Measurements from ENCODE around the gene PROX1. TPM values are rescaled to one million over a fixed set of nuclear protein-coding genes. Genes with fewer than 3 reads are reported as not detected.

The PROX1 gene
- total and polyA plus RNA-seq, 7 donors = 0.40 to 20.6 (median 8.3) TPM

DNA sequence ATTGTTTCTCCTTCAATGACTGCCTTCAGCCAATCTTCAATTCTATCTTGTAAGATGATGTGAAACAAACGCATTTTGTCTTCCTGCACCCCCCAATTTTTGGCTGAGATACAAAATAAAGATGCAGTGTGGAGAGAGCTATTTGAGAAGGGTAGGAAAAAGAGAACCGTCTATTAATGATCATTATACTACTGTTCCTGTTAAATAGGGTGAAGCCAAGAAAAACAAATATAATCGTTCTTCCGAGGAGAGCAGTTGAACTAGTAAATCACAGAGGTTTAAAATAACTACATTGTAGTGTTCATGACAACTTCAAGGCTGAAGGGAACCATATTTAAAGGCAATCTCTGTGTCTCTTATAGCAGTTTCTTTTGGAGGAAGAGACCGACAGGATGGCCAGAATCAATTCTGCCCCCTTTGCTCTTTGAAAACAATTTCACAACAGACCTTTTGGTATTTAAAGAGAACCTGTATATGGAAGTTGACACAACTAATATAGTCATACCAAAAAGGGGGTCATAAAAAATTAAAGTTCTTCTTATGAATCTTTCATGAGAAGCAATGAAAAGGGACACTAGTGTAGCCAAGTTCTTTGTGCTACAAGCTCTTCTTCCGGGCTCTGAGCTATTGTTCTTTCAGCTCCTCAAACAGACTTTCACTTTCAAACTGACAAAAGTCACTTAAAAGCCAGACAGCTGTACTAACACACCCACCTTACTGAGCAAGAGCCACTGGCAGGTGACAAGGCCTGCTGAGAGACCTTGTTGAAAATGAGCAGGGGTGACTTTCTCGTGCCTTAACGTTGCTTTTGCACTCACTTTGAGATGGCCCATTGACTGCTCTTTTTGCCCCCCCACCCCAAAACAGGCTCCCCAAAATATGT lies 30.9 kb downstream of the PROX1 start:
- TF ChIP-seq, protein P1, sequence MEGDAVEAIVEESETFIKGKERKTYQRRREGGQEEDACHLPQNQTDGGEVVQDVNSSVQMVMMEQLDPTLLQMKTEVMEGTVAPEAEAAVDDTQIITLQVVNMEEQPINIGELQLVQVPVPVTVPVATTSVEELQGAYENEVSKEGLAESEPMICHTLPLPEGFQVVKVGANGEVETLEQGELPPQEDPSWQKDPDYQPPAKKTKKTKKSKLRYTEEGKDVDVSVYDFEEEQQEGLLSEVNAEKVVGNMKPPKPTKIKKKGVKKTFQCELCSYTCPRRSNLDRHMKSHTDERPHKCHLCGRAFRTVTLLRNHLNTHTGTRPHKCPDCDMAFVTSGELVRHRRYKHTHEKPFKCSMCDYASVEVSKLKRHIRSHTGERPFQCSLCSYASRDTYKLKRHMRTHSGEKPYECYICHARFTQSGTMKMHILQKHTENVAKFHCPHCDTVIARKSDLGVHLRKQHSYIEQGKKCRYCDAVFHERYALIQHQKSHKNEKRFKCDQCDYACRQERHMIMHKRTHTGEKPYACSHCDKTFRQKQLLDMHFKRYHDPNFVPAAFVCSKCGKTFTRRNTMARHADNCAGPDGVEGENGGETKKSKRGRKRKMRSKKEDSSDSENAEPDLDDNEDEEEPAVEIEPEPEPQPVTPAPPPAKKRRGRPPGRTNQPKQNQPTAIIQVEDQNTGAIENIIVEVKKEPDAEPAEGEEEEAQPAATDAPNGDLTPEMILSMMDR (IDR thresholded peaks at IDR 0.05) = no peak
- no peak for ATAC-seq
- Histone ChIP-seq H3K27ac (peak overlapping the region; percentile 16), H3K4me3 (peak overlapping the region; percentile 11), H3K4me1 (no peaks in the 10 kb centered on the region), H3K36me3 (ENCODE audit: insufficient read depth in 1 of 2, low read depth in 1 of 2) (no peaks in the 10 kb centered on the region), H3K27me3 (ENCODE audit: insufficient read depth in 3 of 3, low read length in 2 of 3) (peaks cover 0 to 4% (median 0%) of the 10 kb centered on the region in 3 donors), H3K9me3 (no peaks in the 10 kb centered on the region)
- 31 to 44% (median 34%) methylated on average over 8 of the region's 8 CpGs for whole genome bisulfite sequencing, 3 donors
- DNase-seq = no peak
- intact Hi-C loops (cut with DNase I) = no loop called here

DNA sequence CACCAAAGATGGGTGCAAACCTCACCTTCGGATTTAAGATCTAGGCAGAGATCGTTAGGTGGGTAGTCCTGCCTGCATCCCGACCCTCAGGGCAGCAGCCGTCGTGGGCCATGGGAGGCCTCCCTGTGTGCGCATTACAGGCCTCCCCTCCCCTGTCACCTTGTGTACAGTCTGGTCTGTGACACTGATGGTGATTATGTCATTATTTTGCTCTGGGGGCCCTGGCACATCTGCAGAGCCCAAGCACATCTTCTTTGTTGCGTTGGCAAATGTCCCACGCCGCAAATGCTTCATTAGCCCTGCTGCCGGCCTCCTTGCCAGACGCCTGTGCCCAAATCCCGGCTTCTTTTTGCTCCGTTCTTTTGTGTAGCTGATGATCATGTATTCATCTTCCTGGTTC lies 31.7 kb downstream of the PROX1 start:
- no peaks in the 10 kb centered on the region for H3K9me3 ChIP-seq
- ATAC-seq = peak in 3 of 4 donors; percentile 20 to 44 (median 31)
- no peak overlapping the region for H3K27ac ChIP-seq
- peaks cover 0 to 4% (median 0%) of the 10 kb centered on the region in 3 donors for H3K27me3 ChIP-seq (ENCODE audit: insufficient read depth in 3 of 3, low read length in 2 of 3)
- intact Hi-C loops (cut with DNase I) = no loop called here
- TF ChIP-seq, protein P1 (IDR thresholded peaks at IDR 0.05) = no peak
- WGBS, 3 donors = 50 to 73% (median 53%) methylated on average over 13 of the region's 13 CpGs
- H3K36me3 ChIP-seq (ENCODE audit: insufficient read depth in 1 of 2, low read depth in 1 of 2) = no peaks in the 10 kb centered on the region
- no peak overlapping the region for H3K4me3 ChIP-seq
- no peaks in the 10 kb centered on the region for H3K4me1 ChIP-seq
- no peak for DNase-seq

DNA sequence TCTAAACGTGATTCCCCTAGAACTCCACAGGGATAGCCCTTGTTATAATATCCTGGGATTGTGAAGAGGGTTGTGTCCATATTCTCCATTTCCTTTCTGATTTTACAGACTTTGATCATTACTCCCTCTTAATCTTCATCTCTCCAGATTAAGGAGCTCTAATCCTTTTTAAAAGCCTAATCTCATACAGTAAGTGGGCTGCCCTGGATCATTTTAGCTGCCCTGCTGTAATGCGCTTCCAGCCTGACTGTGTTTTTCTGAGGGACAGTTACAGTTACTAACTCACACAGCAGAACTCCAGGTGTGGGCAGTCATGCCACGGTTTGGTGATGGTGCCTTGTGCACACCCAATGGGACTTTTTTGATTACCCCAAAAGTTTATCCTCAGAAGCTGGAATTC lies 33.5 kb downstream of the PROX1 start:
- TF ChIP-seq, protein P1 (IDR thresholded peaks at IDR 0.05) = no peak
- intact Hi-C loops (cut with DNase I) = no loop called here
- no peak overlapping the region for H3K4me3 ChIP-seq
- no peaks in the 10 kb centered on the region for H3K4me1 ChIP-seq
- DNase-seq (no peak), ATAC-seq (no peak)
- H3K27ac ChIP-seq = no peak overlapping the region
- no peaks in the 10 kb centered on the region for H3K9me3 ChIP-seq
- H3K27me3 ChIP-seq (ENCODE audit: insufficient read depth in 3 of 3, low read length in 2 of 3) = peaks cover 0 to 4% (median 0%) of the 10 kb centered on the region in 3 donors
- H3K36me3 ChIP-seq (ENCODE audit: insufficient read depth in 1 of 2, low read depth in 1 of 2) = no peaks in the 10 kb centered on the region
- 74 to 79% (median 77%) methylated on average over 3 of the region's 3 CpGs for WGBS, 3 donors

DNA sequence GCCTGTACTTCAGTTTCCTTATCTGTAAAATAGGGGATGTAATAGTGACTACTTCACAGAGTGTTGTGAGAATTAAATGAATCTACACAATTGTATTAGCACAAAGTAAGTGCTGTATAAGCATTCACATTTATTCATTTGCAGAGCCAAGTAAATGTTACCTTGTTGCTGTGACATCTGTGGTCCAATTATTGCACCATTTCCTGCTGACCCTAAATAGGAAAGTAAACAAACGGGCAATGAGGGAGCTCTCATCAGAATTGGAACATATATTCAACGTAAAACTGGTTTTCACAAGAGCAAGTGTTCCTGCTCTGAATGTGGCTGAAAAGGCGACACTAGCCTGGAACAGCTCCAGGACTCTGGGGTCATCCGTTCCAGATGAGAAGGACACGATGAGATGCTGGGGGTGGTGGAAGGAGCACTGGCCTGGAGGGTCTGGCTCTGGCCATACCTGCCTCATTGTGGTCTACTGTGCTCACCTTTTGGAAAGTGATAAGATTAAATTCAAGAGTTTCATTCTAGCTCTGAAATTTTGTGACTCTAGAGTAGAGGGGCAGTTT lies 34.5 kb downstream of the PROX1 start:
- H3K4me1 ChIP-seq = no peaks in the 10 kb centered on the region
- H3K4me3 ChIP-seq = no peak overlapping the region
- H3K36me3 ChIP-seq (ENCODE audit: insufficient read depth in 1 of 2, low read depth in 1 of 2) = no peaks in the 10 kb centered on the region
- intact Hi-C loops (cut with DNase I) = no loop called here
- WGBS, 3 donors = 45 to 73% (median 51%) methylated on average over 5 of the region's 5 CpGs
- TF ChIP-seq, protein P1 (IDR thresholded peaks at IDR 0.05) = no peak
- ATAC-seq (no peak), DNase-seq (no peak)
- H3K9me3 ChIP-seq = no peaks in the 10 kb centered on the region
- H3K27me3 ChIP-seq (ENCODE audit: insufficient read depth in 3 of 3, low read length in 2 of 3) = peaks cover 0 to 4% (median 0%) of the 10 kb centered on the region in 3 donors
- H3K27ac ChIP-seq = no peak overlapping the region

All from psoas muscle (tissue), 8 donors.